Measurements from ENCODE around the gene GREM2. TPM values are rescaled to one million over a fixed set of nuclear protein-coding genes. Genes with fewer than 3 reads are reported as not detected.

Gene GREM2
- total and polyA plus RNA-seq, 9 of the 15 experiments (the other 6 are each of a cell fraction or from before 2014, with no cell fraction given) = 0.01 to 0.07 (median 0.05) TPM; not detected in 5

DNA sequence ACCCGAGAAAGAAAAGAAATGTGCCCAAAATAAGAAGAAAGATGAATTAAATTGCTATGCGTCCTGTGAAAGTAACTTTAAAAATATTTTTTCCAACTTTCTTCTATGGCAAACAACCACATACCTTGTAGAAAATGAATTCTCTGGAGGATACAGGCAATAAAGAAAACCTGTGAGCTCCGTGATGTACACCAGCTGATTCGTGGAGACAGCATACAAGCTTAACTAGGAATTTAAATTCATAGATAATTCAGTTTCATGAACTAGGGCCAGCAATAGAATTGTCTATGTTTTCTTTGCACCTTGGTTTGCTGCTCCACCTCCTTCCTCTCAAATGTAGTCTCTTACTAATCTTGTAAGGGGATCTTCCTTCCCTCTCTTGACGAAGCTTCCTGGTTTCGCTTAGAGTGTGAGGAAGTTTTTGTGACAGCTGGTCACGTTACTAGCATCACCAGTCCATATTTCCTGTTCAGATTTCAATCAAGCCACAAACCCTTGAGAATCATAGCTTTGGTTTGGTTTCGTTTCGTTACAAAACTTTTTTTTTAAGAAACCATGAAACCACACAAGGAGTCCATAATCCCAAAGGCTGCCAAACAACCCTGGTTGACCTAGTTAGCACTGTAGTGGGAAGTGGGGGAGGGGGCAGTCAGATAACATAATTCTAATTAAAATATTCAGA is 35.8 kb downstream of the GREM2 start:
- in situ Hi-C loops (cut with MboI) (no loop called here), intact Hi-C loops (cut with micrococcal nuclease) (no loop called here)
- Histone ChIP-seq H3K9me3 (replicated peaks; ENCODE audit: control insufficient read depth, insufficient read depth, low read depth, low read length) (no peaks in the 10 kb centered on the region; the same call in 1 of the 2 replicates), H2AFZ (ENCODE audit: low read depth, low read length) (0 out of 2 replicates have a peak overlapping the region, but pooled peaks have one; percentile 49), H3K4me1 (replicated peaks in 1 of 2; ENCODE audit: control insufficient read depth in 2 of 2, insufficient read depth in 2 of 2, low read length in 2 of 2) (no peaks in the 10 kb centered on the region), H3K4me3 (no peak overlapping the region), H3K9ac (ENCODE audit: insufficient read depth in 1 of 2, low read depth in 2 of 2, low read length in 2 of 2) (no peak overlapping the region), H3K27me3 (ENCODE audit: control insufficient read depth in 2 of 2, insufficient read depth in 2 of 2, low read length in 2 of 2) (no peaks in the 10 kb centered on the region), H4K20me1 (replicated peaks; ENCODE audit: control insufficient read depth, insufficient read depth, low read length) (no peaks in the 10 kb centered on the region), H3K27ac (ENCODE audit: extremely low read depth, low read depth, low read length) (no peak overlapping the region), H3K79me2 (ENCODE audit: control insufficient read depth, insufficient read depth, low read length) (no peaks in the 10 kb centered on the region), H3K36me3 (ENCODE audit: control insufficient read depth, insufficient read depth, low read length) (no peaks in the 10 kb centered on the region), H3K9me1 (ENCODE audit: control insufficient read depth, insufficient read depth, low read length) (no peaks in the 10 kb centered on the region), H3K4me2 (ENCODE audit: insufficient read depth, low read length) (no peak overlapping the region)
- ChIA-PET POLR2A (no interaction called here), CTCF (ENCODE audit: low intra/inter-chr PET ratio) (no interaction called here)
- ATAC-seq (no peak), FAIRE-seq (no peak), DNase-seq (ENCODE audit: extremely low read depth in 1 of 4, low spot score in 3 of 4) (peak in 1 of 4 experiments; percentile 9)
- BruUV-seq (replicated peaks) = no TSS peak
- 4% methylated on average over 9 of the region's 9 CpGs for WGBS (ENCODE audit: insufficient coverage, low coverage, missing lambda C conversion rate)
- TF ChIP-seq C11orf30 (IDR thresholded peaks at IDR 0.05; ENCODE audit: low read depth) = no peak
- no peak for TF ChIP-seq ZNF740 (CRISPR knock-in tag; IDR thresholded peaks at IDR 0.05)
- no peak for TF ChIP-seq ZNF740 (tag; IDR thresholded peaks at IDR 0.05)
- TF ChIP-seq MTA2 (IDR thresholded peaks at IDR 0.05; ENCODE audit: low read depth) = no peak
- TF ChIP-seq POLR2H (tag; IDR thresholded peaks at IDR 0.05; ENCODE audit: low read depth) = peak; percentile 47; the same call in 1 of the 2 replicates
- TF ChIP-seq ZNF561 (CRISPR knock-in tag; conservative IDR thresholded peaks at IDR 0.05) = no peak
- no peak for TF ChIP-seq ZNF124 (CRISPR knock-in tag; IDR thresholded peaks at IDR 0.05)
- no peak for TF ChIP-seq MXI1 (IDR thresholded peaks at IDR 0.05; ENCODE audit: low read depth, low read length)
- no peak for TF ChIP-seq TEAD4 (IDR thresholded peaks at IDR 0.05; ENCODE audit: low read length)
- TF ChIP-seq TEAD4 (CRISPR knock-in tag; IDR thresholded peaks at IDR 0.05; ENCODE audit: borderline replicate concordance) = no peak
- TF ChIP-seq ZNF324 (CRISPR knock-in tag; IDR thresholded peaks at IDR 0.05) = no peak
- TF ChIP-seq NONO (IDR thresholded peaks at IDR 0.05; ENCODE audit: low read depth in 2 of 2, low read length in 1 of 2) = no peak
- 0 out of 2 replicates have a peak, but pooled peaks have one; percentile 26 for TF ChIP-seq GABPA (tag; conservative IDR thresholded peaks at IDR 0.05; ENCODE audit: low read depth)
- no peak for TF ChIP-seq SRSF1 (IDR thresholded peaks at IDR 0.05; ENCODE audit: low read depth, low read length)
- TF ChIP-seq SP2 (IDR thresholded peaks at IDR 0.05; ENCODE audit: extremely low read depth, low read depth, low read length, poor library complexity, severe bottlenecking) = no peak
- TF ChIP-seq AFF1 (IDR thresholded peaks at IDR 0.05; ENCODE audit: low read depth in 1 of 2, partially characterized antibody in 2 of 2) = no peak
- no peak for TF ChIP-seq ZNF79 (CRISPR knock-in tag; IDR thresholded peaks at IDR 0.05; ENCODE audit: low read depth)
- no peak for TF ChIP-seq FOXK1 (CRISPR knock-in tag; IDR thresholded peaks at IDR 0.05; ENCODE audit: borderline replicate concordance)
- no peak for TF ChIP-seq MECOM (CRISPR knock-in tag; IDR thresholded peaks at IDR 0.05)

Measured in K562 (cell line).